HepG2 (cell line): ENCODE measurements around the gene LGALS4. TPM values are rescaled to one million over a fixed set of nuclear protein-coding genes. Genes with fewer than 3 reads are reported as not detected.
"Not testable (repeated sequence)": the region's sequence is repeated elsewhere in the genome, so short reads cannot be mapped to it uniquely, and the experiment has no call there.

Source experiments
- ATAC-seq: fragments of 200-7000 bp; cut with Tn5 transposase; 3 replicates; pipeline ENCODE4 v1.9.1; 2020; ENCODE audit warnings: mild to moderate bottlenecking, moderate library complexity
- BruUV-seq: library from RNA; stranded (reverse); fragments of 400-500 nt; replicated peaks from 2 replicates; lab custom pipeline; 2021; lab: Mats Ljungman, UMichigan
- CTCF ChIA-PET: fragments of 300-600 bp; formaldehyde crosslinking; extraction: SDS; loops from one replicate; lab custom pipeline; 2021; ENCODE audit warnings: low total read pairs, inconsistent platforms, low intra/inter-chr PET ratio; lab: Yijun Ruan, JAX
- POLR2A ChIA-PET: fragments of 350-600 bp; sonication (Branson Sonifier 250); formaldehyde crosslinking; loops from one replicate; lab custom pipeline; 2020; ENCODE audit warnings: antibody characterized with exemption, inconsistent platforms; lab: Yijun Ruan, JAX
- DNase-seq: peaks from one replicate; pipeline ENCODE4 v3.0.0-alpha.2; 2015; ENCODE audit warnings: low spot score
- FAIRE-seq: peaks from 3 replicates; lab custom pipeline; 2011; peaks lifted over from hg19 to GRCh38; lab: Jason Lieb, UNC
- H2AFZ ChIP-seq: one replicate; pipeline ENCODE4 v1.6.1; 2011; ENCODE audit warnings: low read length, inconsistent platforms
- H3K27ac ChIP-seq: fragments of 300-600 bp; 3 replicates; pipeline ENCODE4 v1.8.0; 2011; ENCODE audit warnings: mixed run types, mild to moderate bottlenecking, mixed read lengths, low read length, inconsistent platforms; ENCODE audit not compliant: insufficient read depth; ENCODE audit errors: extremely low read length
- H3K27me3 ChIP-seq, 2 experiments: fragments of 200-600 bp in 1 of 2; 2 replicates in 1 of 2; 3 replicates in 1 of 2; pipeline versions ENCODE4 v1.6.0 to v1.8.0; 2011; ENCODE audit warnings: low read length in 2 of 2, mild to moderate bottlenecking in 2 of 2, moderate library complexity in 2 of 2, inconsistent platforms in 1 of 2; ENCODE audit not compliant: insufficient read depth in 2 of 2, control insufficient read depth in 1 of 2
- H3K36me3 ChIP-seq, 2 experiments: fragments of 200-600 bp in 1 of 2; replicated peaks in 1 of 2; 2 replicates in 1 of 2; 3 replicates in 1 of 2; pipeline versions ENCODE4 v1.5.1 to v1.8.0; 2011; ENCODE audit warnings: low read length in 2 of 2, inconsistent platforms in 1 of 2; ENCODE audit not compliant: insufficient read depth in 2 of 2, control insufficient read depth in 1 of 2
- H3K4me1 ChIP-seq: 2 replicates; pipeline ENCODE4 v1.5.1; 2012; ENCODE audit warnings: low read length, inconsistent platforms; ENCODE audit not compliant: insufficient read depth
- H3K4me2 ChIP-seq: 2 replicates; pipeline ENCODE4 v1.6.0; 2011; ENCODE audit warnings: low read depth, low read length, inconsistent platforms
- H3K4me3 ChIP-seq, 3 experiments: fragments of 200-600 bp in 1 of 3; sonication (generic), shearing (Covaris generic) in 1 of 3; replicated peaks in 1 of 3; 2 replicates each; pipeline ENCODE4 v1.5.1; 2011 to 2016; ENCODE audit warnings: low read length in 3 of 3, inconsistent platforms in 2 of 3, low read depth in 2 of 3, mild to moderate bottlenecking in 2 of 3, control low read depth in 1 of 3, mixed read lengths in 1 of 3; ENCODE audit not compliant: insufficient read depth in 1 of 3
- H3K79me2 ChIP-seq: one replicate; pipeline ENCODE4 v1.6.1; 2011; ENCODE audit warnings: low read length, inconsistent platforms; ENCODE audit not compliant: insufficient read depth
- H3K9ac ChIP-seq: 2 replicates; pipeline ENCODE4 v1.6.0; 2011; ENCODE audit warnings: mild to moderate bottlenecking, low read depth, low read length, inconsistent platforms; ENCODE audit not compliant: insufficient read depth
- H3K9me3 ChIP-seq: 2 replicates; pipeline ENCODE4 v1.5.1; 2012; ENCODE audit warnings: mild to moderate bottlenecking, low read length
- H4K20me1 ChIP-seq: 2 replicates; pipeline ENCODE4 v1.6.0; 2011; ENCODE audit warnings: inconsistent platforms, mild to moderate bottlenecking, low read length, moderate library complexity; ENCODE audit not compliant: insufficient read depth
- RARA ChIP-seq: IDR thresholded peaks from 2 replicates; pipeline ENCODE4 v1.6.1; 2016; ENCODE audit warnings: missing genetic modification reagents, missing compliant biosample characterization
- RBM22 ChIP-seq: fragments of 200-400 bp; formaldehyde crosslinking; optimal IDR thresholded peaks from 2 replicates; pipeline ENCODE3; 2017; ENCODE audit warnings: mild to moderate bottlenecking, low read length, moderate library complexity
- SOX6 ChIP-seq, 2 experiments: fragments of 450-650 bp in 1 of 2; sonication (generic) in 1 of 2; formaldehyde crosslinking in 1 of 2; IDR thresholded peaks; 2 replicates each; pipeline versions ENCODE4 v1.4.0 to v1.6.1; 2017 to 2020; ENCODE audit warnings: antibody characterized with exemption in 1 of 2, mild to moderate bottlenecking in 1 of 2, missing genetic modification reagents in 1 of 2
- TCF12 ChIP-seq, 2 experiments: fragments of 450-650 bp in 1 of 2; sonication (generic) in 1 of 2; formaldehyde crosslinking in 1 of 2; IDR thresholded peaks; 2 replicates each; pipeline versions ENCODE4 v1.6.1 to v1.8.0; 2017 to 2022; ENCODE audit warnings: antibody characterized with exemption in 1 of 2, mild to moderate bottlenecking in 1 of 2, missing genetic modification reagents in 1 of 2, moderate library complexity in 1 of 2
- WGBS: methylation state at CpG from one replicate; pipeline ENCODE4 v1.1.6; 2017; ENCODE audit warnings: low lambda C conversion rate; 5-methylcytosine and 5-hydroxymethylcytosine counted together
- in situ Hi-C: cut with HindIII; loops from 2 replicates; pipeline ENCODE4 v1.10.0; 2017; ENCODE audit warnings: low pct_unique_long_range_greater_than_20kb; ENCODE audit not compliant: extremely low pct_ligation_motif_present
- intact Hi-C: fragments of 100-400 bp; cut with micrococcal nuclease; formaldehyde crosslinking; loops from one replicate; pipeline ENCODE4 v1.10.0; 2022; ENCODE audit not compliant: unreplicated experiment
- polyA plus RNA-seq, 8 experiments: library from polyadenylated mRNA; depleted of rRNA in 3 of 8; stranded (reverse) in 7 of 8; unstranded in 1 of 8; fragments of >200 nt; fragmentation: Illumina TruSeq in 4 of 8; extraction: Trizol in 4 of 8; gene quantifications; 2 replicates each; pipeline versions ENCODE4 v1.2.1 to v1.2.3, GENCODE V29; 2011 to 2016; ENCODE audit warnings: low read depth in 4 of 8, missing spikeins in 1 of 8, mixed read lengths in 1 of 8; ENCODE audit not compliant: insufficient read depth in 1 of 8
- total RNA-seq, 5 experiments: library from RNA; depleted of rRNA; stranded (reverse); fragments of >200 nt; fragmentation: Illumina TruSeq; extraction: Trizol; gene quantifications; 2 replicates each; pipeline ENCODE4 v1.2.3, GENCODE V29; 2016; ENCODE audit warnings: low read depth in 1 of 5
- TF ChIP-seq, protein P1 (sequence below): sonication (generic); formaldehyde crosslinking; IDR thresholded peaks from 2 replicates; pipeline ENCODE4 v1.5.1; 2020; ENCODE audit warnings: mild to moderate bottlenecking, missing genetic modification reagents, moderate library complexity

The LGALS4 gene
- total and polyA plus RNA-seq, 2 of the 13 experiments (the other 11 are each of a cell fraction or from before 2014, with no cell fraction given) = 0.24 to 0.71 TPM

DNA sequence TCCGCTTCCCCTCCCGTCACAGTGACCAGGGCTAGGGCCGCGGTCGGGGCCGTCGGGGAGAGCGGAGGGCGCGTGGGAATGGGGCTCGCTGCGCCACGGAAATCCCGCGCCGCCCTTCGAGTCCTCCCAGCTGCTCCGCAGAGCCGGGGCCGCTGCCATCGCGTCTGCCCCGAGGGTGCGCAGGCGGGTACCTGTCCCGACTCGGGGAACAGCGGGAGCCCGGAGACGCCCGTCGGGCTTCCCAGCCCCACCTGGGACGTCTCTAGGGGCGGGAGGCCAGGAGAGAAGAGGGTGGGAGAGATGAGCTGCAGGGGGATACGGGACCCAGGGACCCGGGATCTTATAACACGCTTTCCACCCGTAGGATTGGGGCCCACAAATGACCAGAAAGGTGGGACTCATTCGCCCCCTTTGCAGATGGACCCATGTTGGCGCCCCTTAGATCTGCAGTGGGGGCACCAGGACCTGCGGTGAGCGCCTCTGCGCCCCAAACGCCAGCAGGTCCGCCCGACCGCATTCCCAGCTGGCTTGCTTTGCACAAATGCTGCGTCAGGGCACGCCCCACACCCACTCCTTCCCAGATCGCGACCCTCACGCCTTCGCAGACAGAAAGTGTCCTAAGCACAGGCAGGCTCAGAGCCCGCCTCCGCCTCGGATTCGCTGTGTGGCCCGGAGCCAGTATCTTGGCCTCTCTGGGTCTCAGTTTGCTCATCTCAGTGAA lies 42.4 kb downstream of the LGALS4 start:
- DNase-seq, H3K79me2 ChIP-seq, H4K20me1 ChIP-seq, H3K9me3 ChIP-seq, ATAC-seq, intact Hi-C loops, H3K4me2 ChIP-seq, FAIRE-seq, H2AFZ ChIP-seq, in situ Hi-C loops, H3K4me1 ChIP-seq, H3K27ac ChIP-seq, BruUV-seq, CTCF ChIA-PET, H3K4me3 ChIP-seq, H3K27me3 ChIP-seq, H3K36me3 ChIP-seq, H3K9ac ChIP-seq, POLR2A ChIA-PET: not testable (repeated sequence)
- 96% methylated on average over 9 of the region's 58 CpGs for WGBS

DNA sequence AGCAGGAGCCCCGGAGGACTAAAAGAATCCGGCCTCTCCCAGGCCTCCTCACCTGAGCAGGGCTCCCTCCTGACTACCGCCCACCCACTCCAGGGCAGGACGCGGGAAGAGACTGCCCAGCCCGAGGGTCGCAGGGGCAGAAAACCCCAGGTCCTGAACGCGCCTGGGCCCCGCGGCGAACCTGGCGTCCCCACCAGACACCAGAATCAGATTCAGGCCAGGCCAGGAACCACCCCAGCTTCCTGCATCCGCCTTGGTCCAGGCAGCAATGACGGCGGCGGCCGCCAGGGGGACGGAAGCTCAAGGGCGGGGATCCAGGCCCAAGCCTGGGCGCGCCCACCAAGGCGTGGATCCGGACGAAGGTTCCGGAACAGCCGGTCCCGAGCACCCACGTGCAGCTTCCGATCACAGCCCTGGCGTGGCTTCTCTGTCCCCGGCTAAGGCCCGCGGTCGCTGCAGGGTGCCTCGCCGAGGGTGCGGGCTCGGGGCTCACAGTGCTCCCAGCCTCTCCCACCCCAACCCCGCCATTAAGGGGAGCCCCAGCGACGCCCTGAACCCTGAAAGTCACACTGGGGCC lies 43.0 kb downstream of the LGALS4 start:
- no peak for FAIRE-seq
- WGBS = 76% methylated on average over 7 of the region's 42 CpGs
- H3K4me3 ChIP-seq = no peak overlapping the region
- no peaks in the 10 kb centered on the region for H3K27me3 ChIP-seq
- H3K27ac ChIP-seq = no peak overlapping the region
- no TSS peak for BruUV-seq
- ChIA-PET POLR2A (no interaction called here), CTCF (interaction anchor here (0.8 kb wide), 1 partner anchor 118 kb away, joined by 3 read pairs; no protein-coding TSS in a partner anchor)
- no peak for DNase-seq
- no peaks in the 10 kb centered on the region for H3K9me3 ChIP-seq
- no peak overlapping the region for H2AFZ ChIP-seq
- TF ChIP-seq RARA (CRISPR knock-in tag) (no peak), RBM22 (no peak), TCF12 (IDR thresholded peaks at IDR 0.05) (no peak), TCF12 (CRISPR knock-in tag; IDR thresholded peaks at IDR 0.05) (no peak), SOX6 (IDR thresholded peaks at IDR 0.05) (no peak), SOX6 (CRISPR knock-in tag; IDR thresholded peaks at IDR 0.05) (no peak)
- TF ChIP-seq, protein P1, sequence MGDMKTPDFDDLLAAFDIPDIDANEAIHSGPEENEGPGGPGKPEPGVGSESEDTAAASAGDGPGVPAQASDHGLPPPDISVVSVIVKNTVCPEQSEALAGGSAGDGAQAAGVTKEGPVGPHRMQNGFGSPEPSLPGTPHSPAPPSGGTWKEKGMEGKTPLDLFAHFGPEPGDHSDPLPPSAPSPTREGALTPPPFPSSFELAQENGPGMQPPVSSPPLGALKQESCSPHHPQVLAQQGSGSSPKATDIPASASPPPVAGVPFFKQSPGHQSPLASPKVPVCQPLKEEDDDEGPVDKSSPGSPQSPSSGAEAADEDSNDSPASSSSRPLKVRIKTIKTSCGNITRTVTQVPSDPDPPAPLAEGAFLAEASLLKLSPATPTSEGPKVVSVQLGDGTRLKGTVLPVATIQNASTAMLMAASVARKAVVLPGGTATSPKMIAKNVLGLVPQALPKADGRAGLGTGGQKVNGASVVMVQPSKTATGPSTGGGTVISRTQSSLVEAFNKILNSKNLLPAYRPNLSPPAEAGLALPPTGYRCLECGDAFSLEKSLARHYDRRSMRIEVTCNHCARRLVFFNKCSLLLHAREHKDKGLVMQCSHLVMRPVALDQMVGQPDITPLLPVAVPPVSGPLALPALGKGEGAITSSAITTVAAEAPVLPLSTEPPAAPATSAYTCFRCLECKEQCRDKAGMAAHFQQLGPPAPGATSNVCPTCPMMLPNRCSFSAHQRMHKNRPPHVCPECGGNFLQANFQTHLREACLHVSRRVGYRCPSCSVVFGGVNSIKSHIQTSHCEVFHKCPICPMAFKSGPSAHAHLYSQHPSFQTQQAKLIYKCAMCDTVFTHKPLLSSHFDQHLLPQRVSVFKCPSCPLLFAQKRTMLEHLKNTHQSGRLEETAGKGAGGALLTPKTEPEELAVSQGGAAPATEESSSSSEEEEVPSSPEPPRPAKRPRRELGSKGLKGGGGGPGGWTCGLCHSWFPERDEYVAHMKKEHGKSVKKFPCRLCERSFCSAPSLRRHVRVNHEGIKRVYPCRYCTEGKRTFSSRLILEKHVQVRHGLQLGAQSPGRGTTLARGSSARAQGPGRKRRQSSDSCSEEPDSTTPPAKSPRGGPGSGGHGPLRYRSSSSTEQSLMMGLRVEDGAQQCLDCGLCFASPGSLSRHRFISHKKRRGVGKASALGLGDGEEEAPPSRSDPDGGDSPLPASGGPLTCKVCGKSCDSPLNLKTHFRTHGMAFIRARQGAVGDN (CRISPR knock-in tag) = peak; percentile 29; the same call in 1 of the 2 replicates
- H3K36me3 ChIP-seq = no peaks in the 10 kb centered on the region
- H3K4me2 ChIP-seq = no peak overlapping the region
- in situ Hi-C loops (no loop called here), intact Hi-C loops (no loop called here)
- H4K20me1 ChIP-seq = no peaks in the 10 kb centered on the region
- H3K4me1 ChIP-seq = peaks cover 12% of the 10 kb centered on the region
- no peak; the same call in 2 of the 3 replicates for ATAC-seq
- no peaks in the 10 kb centered on the region for H3K79me2 ChIP-seq
- no peak overlapping the region for H3K9ac ChIP-seq
